B cell (primary cell): ENCODE results near the gene TMED7. TPM values are rescaled to one million over a fixed set of nuclear protein-coding genes. Genes with fewer than 3 reads are reported as not detected.

Source experiments
- ATAC-seq: fragments of 200-7000 bp; cut with Tn5 transposase; one replicate; pipeline ENCODE4 v1.10.0; 2021; ENCODE audit warnings: low read depth, mild to moderate bottlenecking, moderate number of reproducible peaks, moderate library complexity
- CTCF ChIA-PET: fragments of 350-600 bp; sonication (Branson Sonifier 250); formaldehyde crosslinking; loops from one replicate; lab custom pipeline; 2021; ENCODE audit warnings: antibody characterized with exemption, inconsistent platforms; lab: Charles Lee
- POLR2A ChIA-PET: fragments of 350-600 bp; sonication (Branson Sonifier 250); formaldehyde crosslinking; loops from one replicate; lab custom pipeline; 2021; ENCODE audit warnings: antibody characterized with exemption; lab: Charles Lee
- DNase-seq: peaks from one replicate; pipeline ENCODE4 v3.0.0; 2013
- H2AFZ ChIP-seq: 2 replicates; pipeline ENCODE4 v1.6.1; 2012; ENCODE audit warnings: mild to moderate bottlenecking, low read depth, low read length; ENCODE audit not compliant: insufficient read depth, poor library complexity, severe bottlenecking
- H3K27ac ChIP-seq, 2 donors: 1 replicate in 1 of 2; 2 replicates in 1 of 2; pipeline ENCODE4 v1.5.1; 2012 to 2013; ENCODE audit warnings: low read length in 2 of 2, mild to moderate bottlenecking in 2 of 2, moderate library complexity in 1 of 2
- H3K27me3 ChIP-seq, 4 experiments: fragments of 200-600 bp in 1 of 4; sonication (generic) in 1 of 4; replicated peaks in 1 of 4; 1 replicate in 2 of 4; 2 replicates in 2 of 4; pipeline versions ENCODE4 v1.6.1 to v1.7.0; 2013 to 2016; ENCODE audit warnings: low read length in 3 of 4, mild to moderate bottlenecking in 2 of 4, mixed read lengths in 1 of 4, moderate library complexity in 1 of 4; ENCODE audit not compliant: insufficient read depth in 4 of 4, control insufficient read depth in 3 of 4; ENCODE audit errors: control extremely low read depth in 1 of 4
- H3K36me3 ChIP-seq, 2 experiments: replicated peaks in 1 of 2; 1 replicate in 1 of 2; 2 replicates in 1 of 2; pipeline versions ENCODE4 v1.6.1 to v1.7.1; 2013; ENCODE audit warnings: low read length in 1 of 2; ENCODE audit not compliant: insufficient read depth in 2 of 2, control insufficient read depth in 1 of 2; ENCODE audit errors: control extremely low read depth in 1 of 2, extremely low read depth in 1 of 2
- H3K4me1 ChIP-seq, 2 donors: fragments of 200-600 bp in 1 of 2; sonication (generic) in 1 of 2; 1 replicate in 1 of 2; 2 replicates in 1 of 2; pipeline versions ENCODE4 v1.5.1 to v1.6.1; 2013 to 2017; ENCODE audit warnings: low read length in 2 of 2; ENCODE audit not compliant: control insufficient read depth in 2 of 2, insufficient read depth in 2 of 2
- H3K4me2 ChIP-seq: replicated peaks from 2 replicates; pipeline ENCODE3; 2012; ENCODE audit warnings: mild to moderate bottlenecking, low read depth, low read length; ENCODE audit not compliant: poor library complexity, severe bottlenecking
- H3K4me3 ChIP-seq, 5 experiments: fragments of 200-600 bp in 1 of 5; sonication (generic) in 1 of 5; 1 replicate in 3 of 5; 2 replicates in 2 of 5; pipeline versions ENCODE4 v1.5.1 to v1.7.0; 2011 to 2016; ENCODE audit warnings: low read length in 4 of 5, mild to moderate bottlenecking in 4 of 5, low read depth in 2 of 5, control low read depth in 1 of 5, moderate library complexity in 1 of 5; ENCODE audit not compliant: insufficient read depth in 1 of 5; ENCODE audit errors: control extremely low read depth in 1 of 5, extremely low read depth in 1 of 5
- H3K79me2 ChIP-seq: fragments of 200-600 bp; sonication (generic); one replicate; pipeline ENCODE4 v1.6.0; 2016; ENCODE audit warnings: low read length; ENCODE audit not compliant: control insufficient read depth, insufficient read depth
- H3K9ac ChIP-seq: fragments of 200-600 bp; sonication (generic); 2 replicates; pipeline ENCODE4 v1.6.1; 2017; ENCODE audit warnings: mild to moderate bottlenecking, low read length, moderate library complexity
- H3K9me3 ChIP-seq, 3 donors: one replicate each; pipeline versions ENCODE4 v1.6.1 to v1.7.1; 2013; ENCODE audit warnings: low read length in 2 of 3; ENCODE audit not compliant: control insufficient read depth in 2 of 3, insufficient read depth in 1 of 3; ENCODE audit errors: control extremely low read depth in 1 of 3
- H4K20me1 ChIP-seq: 2 replicates; pipeline ENCODE4 v1.6.0; 2012; ENCODE audit warnings: mild to moderate bottlenecking, low read length; ENCODE audit not compliant: insufficient read depth, control insufficient read depth, poor library complexity, severe bottlenecking
- H3K27ac Mint-ChIP-seq: one replicate; pipeline ENCODE4 v1.8.0; 2021; ENCODE audit warnings: mixed read lengths
- H3K27me3 Mint-ChIP-seq: one replicate; pipeline ENCODE4 v1.8.0; 2021; ENCODE audit warnings: mixed read lengths
- H3K4me1 Mint-ChIP-seq: one replicate; pipeline ENCODE4 v1.8.0; 2021; ENCODE audit warnings: mixed read lengths
- H3K4me3 Mint-ChIP-seq: one replicate; pipeline ENCODE4 v1.8.0; 2021; ENCODE audit warnings: mixed read lengths
- H3K9me3 Mint-ChIP-seq: one replicate; pipeline ENCODE4 v1.8.0; 2022; ENCODE audit warnings: mixed read lengths; ENCODE audit not compliant: insufficient read depth
- CTCF ChIP-seq: fragments of 200-600 bp; IDR thresholded peaks from one replicate; pipeline ENCODE4 v1.8.0; 2022; ENCODE audit warnings: antibody characterized with exemption, mild to moderate bottlenecking
- EZH2 ChIP-seq: IDR thresholded peaks from 2 replicates; pipeline ENCODE4 v1.6.1; 2012; ENCODE audit warnings: borderline replicate concordance, low read depth, mild to moderate bottlenecking, moderate library complexity, low read length; ENCODE audit not compliant: insufficient read depth, poor library complexity, severe bottlenecking
- WGBS: methylation state at CpG from one replicate; pipeline ENCODE4 v1.1.5; 2013; ENCODE audit warnings: missing lambda C conversion rate; ENCODE audit not compliant: insufficient coverage; 5-methylcytosine and 5-hydroxymethylcytosine counted together
- intact Hi-C: fragments of 100-400 bp; cut with micrococcal nuclease; formaldehyde crosslinking; loops from one replicate; pipeline ENCODE4 v1.10.0; 2022
- polyA plus RNA-seq: library from polyadenylated mRNA; depleted of rRNA; stranded (reverse); fragments of >200 nt; gene quantifications from 2 replicates; pipeline ENCODE4 v1.2.3, GENCODE V29; 2012
- total RNA-seq, 2 donors: library from RNA; stranded (reverse); fragments of 120-200 nt in 1 of 2; gene quantifications; 1 replicate in 1 of 2; 2 replicates in 1 of 2; pipeline versions ENCODE4 v1.2.3 to v1.2.4, GENCODE V29; 2013 to 2022

Gene TMED7
- total and polyA plus RNA-seq, 2 donors (not counting 1 experiment from before 2014, with no cell fraction given) = 17.3 to 40.4 TPM

GRCh38 chr5:115585265-115585664 lies 40.6 kb downstream of the TMED7 start:
- Histone ChIP-seq H4K20me1 (peaks cover 12% of the 10 kb centered on the region), H3K4me3 (no peak overlapping the region), H3K79me2 (peaks cover 21% of the 10 kb centered on the region), H3K4me1 (peaks cover 0 to 3% of the 10 kb centered on the region in 2 donors), H3K27me3 (no peaks in the 10 kb centered on the region), H3K9me3 (no peaks in the 10 kb centered on the region), H3K27ac (no peak overlapping the region), H2AFZ (no peak overlapping the region), H3K9ac (no peak overlapping the region), H3K36me3 (no peaks in the 10 kb centered on the region), H3K4me2 (no peak overlapping the region)
- intact Hi-C loops = loop anchor here (5.0 kb wide), 1 partner anchor 488 kb away; no protein-coding TSS in a partner anchor
- TF ChIP-seq CTCF (no peak), EZH2 (no peak)
- WGBS = no CpG with 5 or more reads among the region's 1 CpG
- ChIA-PET POLR2A (no interaction called here), CTCF (interaction anchor here (0.8 to 5.4 kb wide), 5 partner anchors 10 to 280 kb away, joined by 3 to 46 read pairs (median 4); no protein-coding TSS in a partner anchor)
- no peak for DNase-seq
- no peaks in the 10 kb centered on the region for H3K9me3 Mint-ChIP-seq
- no peak overlapping the region for H3K27ac Mint-ChIP-seq
- peaks cover 7% of the 10 kb centered on the region for H3K4me1 Mint-ChIP-seq
- H3K27me3 Mint-ChIP-seq = no peaks in the 10 kb centered on the region
- ATAC-seq = no peak
- H3K4me3 Mint-ChIP-seq = no peak overlapping the region

GRCh38 chr5:115584501-115584900 lies 41.3 kb downstream of the TMED7 start:
- H3K27me3 ChIP-seq = no peaks in the 10 kb centered on the region
- H3K27ac ChIP-seq = no peak overlapping the region
- H2AFZ ChIP-seq = no peak overlapping the region
- H4K20me1 ChIP-seq = peaks cover 12% of the 10 kb centered on the region
- Mint-ChIP-seq H3K27me3 (no peaks in the 10 kb centered on the region), H3K4me1 (peaks cover 15% of the 10 kb centered on the region), H3K27ac (no peak overlapping the region), H3K4me3 (no peak overlapping the region), H3K9me3 (no peaks in the 10 kb centered on the region)
- intact Hi-C loops = no loop called here
- no peaks in the 10 kb centered on the region for H3K36me3 ChIP-seq
- H3K9ac ChIP-seq = no peak overlapping the region
- no peaks in the 10 kb centered on the region for H3K9me3 ChIP-seq
- no peak overlapping the region for H3K4me3 ChIP-seq
- H3K79me2 ChIP-seq = peaks cover 21% of the 10 kb centered on the region
- WGBS = no CpG with 5 or more reads among the region's 1 CpG
- H3K4me2 ChIP-seq = no peak overlapping the region
- ChIA-PET POLR2A (no interaction called here), CTCF (interaction anchor here (0.8 to 5.4 kb wide), 5 partner anchors 9 to 279 kb away, joined by 3 to 46 read pairs (median 4); no protein-coding TSS in a partner anchor)
- ATAC-seq (no peak), DNase-seq (no peak)
- peaks cover 5 to 9% of the 10 kb centered on the region in 2 donors for H3K4me1 ChIP-seq
- TF ChIP-seq CTCF = no peak
- no peak for TF ChIP-seq EZH2
